ENCODE results near the gene TNC. TPM values are rescaled to one million over a fixed set of nuclear protein-coding genes. Genes with fewer than 3 reads are reported as not detected.

The TNC gene
- total RNA-seq, 6 experiments from 2014 or later: 51.6 to 86.3 (median 70.4) TPM

DNA sequence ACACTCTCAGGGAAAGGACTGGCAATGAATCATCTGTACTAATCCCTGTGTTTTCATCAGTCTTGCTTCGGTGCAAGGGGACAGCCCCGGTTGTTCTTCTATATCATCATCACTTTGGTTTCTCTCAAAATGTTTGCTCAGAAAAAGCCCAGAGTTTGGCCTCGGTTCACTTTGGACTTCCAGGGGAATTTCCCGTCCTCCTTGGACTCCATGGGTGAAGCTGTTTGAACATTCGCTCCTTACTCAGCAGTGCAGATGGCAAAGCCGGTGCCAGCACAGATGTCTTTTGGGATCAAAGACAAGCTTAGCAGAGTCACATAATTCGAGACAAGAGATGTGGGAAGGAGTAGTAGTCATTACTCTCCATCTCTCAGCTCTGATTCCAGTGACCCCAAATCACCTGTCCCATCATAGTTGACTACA is 117.7 kb downstream of the TNC start:
- no peak for TF ChIP-seq CTCF (IDR thresholded peaks at IDR 0.05)
- Mint-ChIP-seq H3K4me1 (ENCODE audit: low read depth) (no peaks in the 10 kb centered on the region), H3K9me3 (no peaks in the 10 kb centered on the region), H3K36me3 (ENCODE audit: low read depth) (no peaks in the 10 kb centered on the region), H3K27me3 (ENCODE audit: insufficient read depth) (peaks cover 39% of the 10 kb centered on the region), H3K4me3 (no peak overlapping the region), H3K27ac (no peak overlapping the region)
- no peak for DNase-seq

DNA sequence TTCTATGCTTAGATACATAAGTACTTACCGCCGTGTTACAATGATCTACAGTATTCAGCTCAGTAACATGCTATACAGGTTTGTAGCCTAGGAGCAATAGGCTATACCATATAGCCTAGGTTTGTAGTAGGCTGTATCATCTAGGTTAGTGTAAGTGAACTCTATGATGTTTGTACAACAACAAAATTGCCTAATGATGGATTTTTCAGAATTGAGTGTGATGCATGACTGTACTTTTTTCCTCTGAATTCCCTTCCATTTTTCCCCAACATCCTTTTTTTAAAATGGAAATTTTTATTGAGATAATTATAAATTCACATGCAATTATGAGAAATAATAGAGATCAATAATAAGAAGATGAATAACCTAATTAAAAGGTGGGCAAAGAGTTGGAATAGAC is 119.6 kb downstream of the TNC start:
- Mint-ChIP-seq H3K9me3 (no peaks in the 10 kb centered on the region), H3K27me3 (ENCODE audit: insufficient read depth) (peaks cover 41% of the 10 kb centered on the region), H3K36me3 (ENCODE audit: low read depth) (no peaks in the 10 kb centered on the region), H3K4me3 (no peak overlapping the region), H3K4me1 (ENCODE audit: low read depth) (no peaks in the 10 kb centered on the region), H3K27ac (no peak overlapping the region)
- TF ChIP-seq CTCF (IDR thresholded peaks at IDR 0.05): no peak
- DNase-seq: no peak

- no peak overlapping the region for H3K4me3 Mint-ChIP-seq
- H3K36me3 Mint-ChIP-seq (ENCODE audit: low read depth): no peaks in the 10 kb centered on the region
- DNase-seq: no peak
- H3K4me1 Mint-ChIP-seq (ENCODE audit: low read depth): no peaks in the 10 kb centered on the region
- TF ChIP-seq CTCF (IDR thresholded peaks at IDR 0.05): no peak
- H3K27ac Mint-ChIP-seq: no peak overlapping the region
- H3K9me3 Mint-ChIP-seq: no peaks in the 10 kb centered on the region
- H3K27me3 Mint-ChIP-seq (ENCODE audit: insufficient read depth): peaks cover 44% of the 10 kb centered on the region
These were observed 122.2 kb downstream of the TNC start for GRCh38 chr9:114995681-114996221.

GRCh38 chr9:114994768-114995167 is 123.2 kb downstream of the TNC start:
- TF ChIP-seq CTCF (IDR thresholded peaks at IDR 0.05): no peak
- Mint-ChIP-seq H3K36me3 (ENCODE audit: low read depth) (no peaks in the 10 kb centered on the region), H3K9me3 (no peaks in the 10 kb centered on the region), H3K27me3 (ENCODE audit: insufficient read depth) (peaks cover 43% of the 10 kb centered on the region), H3K4me3 (no peak overlapping the region), H3K4me1 (ENCODE audit: low read depth) (no peaks in the 10 kb centered on the region), H3K27ac (no peak overlapping the region)
- DNase-seq: no peak

GRCh38 chr9:114991861-114992260 is 126.1 kb downstream of the TNC start:
- no peak overlapping the region for H3K27ac Mint-ChIP-seq
- no peaks in the 10 kb centered on the region for H3K9me3 Mint-ChIP-seq
- H3K4me3 Mint-ChIP-seq: no peak overlapping the region
- H3K27me3 Mint-ChIP-seq (ENCODE audit: insufficient read depth): peaks cover 62% of the 10 kb centered on the region
- H3K4me1 Mint-ChIP-seq (ENCODE audit: low read depth): no peaks in the 10 kb centered on the region
- no peak for TF ChIP-seq CTCF (IDR thresholded peaks at IDR 0.05)
- no peak for DNase-seq
- no peaks in the 10 kb centered on the region for H3K36me3 Mint-ChIP-seq (ENCODE audit: low read depth)

- no peak for TF ChIP-seq CTCF (IDR thresholded peaks at IDR 0.05)
- no peak for DNase-seq
- no peak overlapping the region for H3K27ac Mint-ChIP-seq
- no peaks in the 10 kb centered on the region for H3K4me1 Mint-ChIP-seq (ENCODE audit: low read depth)
- H3K4me3 Mint-ChIP-seq: no peak overlapping the region
- H3K27me3 Mint-ChIP-seq (ENCODE audit: insufficient read depth): peaks cover 65% of the 10 kb centered on the region
- no peaks in the 10 kb centered on the region for H3K9me3 Mint-ChIP-seq
- no peaks in the 10 kb centered on the region for H3K36me3 Mint-ChIP-seq (ENCODE audit: low read depth)
These were observed 127.1 kb downstream of the TNC start for GRCh38 chr9:114990901-114991300.

All from HFFc6 (cell line).